ENCODE data around the gene KCND3.

DNA sequence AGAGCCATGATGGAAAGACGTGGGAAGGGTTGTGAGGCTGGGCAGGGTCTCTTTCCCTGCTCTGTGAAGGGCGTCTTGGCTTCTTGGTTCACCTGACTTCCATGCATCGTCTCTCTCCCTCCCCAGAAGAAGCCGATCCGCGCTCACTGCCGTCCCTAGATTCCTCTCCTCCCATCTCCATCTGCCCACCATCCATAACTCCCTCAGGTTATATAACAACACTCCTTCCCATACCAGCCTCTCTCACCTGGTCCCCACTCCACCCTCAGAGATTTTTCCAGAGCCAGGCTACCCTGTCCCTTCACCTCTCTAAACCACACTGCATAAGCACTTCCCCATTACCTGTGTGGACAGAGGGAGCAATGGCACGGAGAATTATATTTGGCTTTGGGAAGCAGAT lies 6.0 kb downstream of the KCND3 start:
- TF ChIP-seq, protein P1, sequence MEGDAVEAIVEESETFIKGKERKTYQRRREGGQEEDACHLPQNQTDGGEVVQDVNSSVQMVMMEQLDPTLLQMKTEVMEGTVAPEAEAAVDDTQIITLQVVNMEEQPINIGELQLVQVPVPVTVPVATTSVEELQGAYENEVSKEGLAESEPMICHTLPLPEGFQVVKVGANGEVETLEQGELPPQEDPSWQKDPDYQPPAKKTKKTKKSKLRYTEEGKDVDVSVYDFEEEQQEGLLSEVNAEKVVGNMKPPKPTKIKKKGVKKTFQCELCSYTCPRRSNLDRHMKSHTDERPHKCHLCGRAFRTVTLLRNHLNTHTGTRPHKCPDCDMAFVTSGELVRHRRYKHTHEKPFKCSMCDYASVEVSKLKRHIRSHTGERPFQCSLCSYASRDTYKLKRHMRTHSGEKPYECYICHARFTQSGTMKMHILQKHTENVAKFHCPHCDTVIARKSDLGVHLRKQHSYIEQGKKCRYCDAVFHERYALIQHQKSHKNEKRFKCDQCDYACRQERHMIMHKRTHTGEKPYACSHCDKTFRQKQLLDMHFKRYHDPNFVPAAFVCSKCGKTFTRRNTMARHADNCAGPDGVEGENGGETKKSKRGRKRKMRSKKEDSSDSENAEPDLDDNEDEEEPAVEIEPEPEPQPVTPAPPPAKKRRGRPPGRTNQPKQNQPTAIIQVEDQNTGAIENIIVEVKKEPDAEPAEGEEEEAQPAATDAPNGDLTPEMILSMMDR (IDR thresholded peaks at IDR 0.05; ENCODE audit: low read depth, low read length, poor library complexity, severe bottlenecking): no peak
- TF ChIP-seq EZH2phosphoT487 (IDR thresholded peaks at IDR 0.05; ENCODE audit: borderline replicate concordance, low read length): no peak
